ENCODE data around the gene KIAA1328.
"Not testable (repeated sequence)": the region's sequence is repeated elsewhere in the genome, so short reads cannot be mapped to it uniquely, and the experiment has no call there.

The KIAA1328 gene

DNA sequence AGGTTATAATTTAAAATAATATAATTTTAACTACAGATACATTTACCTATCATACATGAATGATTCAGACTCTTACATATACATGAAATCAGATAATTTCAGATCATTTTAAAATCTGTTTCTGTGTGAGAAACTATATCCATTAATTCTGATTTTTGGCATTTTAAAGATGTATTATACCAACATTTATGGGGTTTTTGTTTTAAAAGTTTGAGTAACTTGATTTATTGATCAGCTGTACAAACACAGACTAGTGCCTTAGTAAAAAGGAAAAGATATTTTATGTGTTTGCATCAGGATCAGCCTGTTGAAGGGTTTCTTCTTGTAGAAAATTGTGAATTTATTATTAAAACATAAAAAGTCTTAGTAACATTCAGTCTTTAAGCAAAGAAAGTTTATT lies 59.9 kb downstream of the KIAA1328 start:
- DNase-seq: no peak

GRCh38 chr18:36889321-36889720 lies 60.4 kb downstream of the KIAA1328 start:
- DNase-seq: no peak

DNA sequence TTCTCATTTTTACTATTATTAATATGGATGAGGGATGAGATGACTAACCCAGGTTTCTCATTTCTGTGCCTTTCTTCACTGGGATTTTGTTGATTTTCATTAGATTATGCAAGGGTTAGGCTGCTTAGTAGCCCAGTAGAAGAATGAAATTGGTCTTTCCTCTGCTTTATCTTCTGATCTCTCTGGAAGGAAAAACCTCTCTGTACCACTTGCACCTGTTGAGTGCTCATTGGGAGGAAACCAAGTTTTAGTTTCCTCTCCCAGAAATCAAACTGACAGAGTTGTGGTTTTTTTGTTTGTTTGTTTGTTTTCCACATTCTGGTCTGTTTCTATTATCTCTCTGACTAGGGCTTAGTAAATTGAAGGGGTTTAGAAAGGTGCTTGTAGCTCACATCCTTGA lies 60.8 kb downstream of the KIAA1328 start:
- DNase-seq: no peak

- DNase-seq: no peak
Observed at GRCh38 chr18:36890598-36890997, 61.7 kb downstream of the KIAA1328 start.

GRCh38 chr18:36893227-36893626 lies 64.3 kb downstream of the KIAA1328 start:
- DNase-seq: no peak

DNA sequence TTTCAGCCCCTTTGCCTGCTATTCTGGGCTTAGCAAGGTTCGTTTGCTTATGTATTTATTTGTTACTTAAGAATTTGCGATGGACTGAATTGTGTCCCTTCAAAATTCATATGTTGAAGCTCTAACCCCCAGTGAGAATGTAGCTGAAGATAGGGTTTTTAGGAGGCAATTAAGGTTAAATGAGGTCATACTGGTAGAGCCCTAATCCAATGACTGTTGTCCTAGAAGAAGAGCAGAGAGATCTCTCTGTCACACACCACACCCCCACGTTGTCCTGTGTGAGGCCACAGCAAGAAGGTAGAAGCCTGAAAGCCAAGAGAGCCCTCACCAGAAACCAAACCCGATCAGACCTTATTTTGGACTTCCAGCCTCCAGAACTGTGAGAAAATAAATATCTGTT lies 66.7 kb downstream of the KIAA1328 start:
- DNase-seq: no peak

- DNase-seq: no peak
Observed at GRCh38 chr18:36897253-36897652, 68.3 kb downstream of the KIAA1328 start.

DNA sequence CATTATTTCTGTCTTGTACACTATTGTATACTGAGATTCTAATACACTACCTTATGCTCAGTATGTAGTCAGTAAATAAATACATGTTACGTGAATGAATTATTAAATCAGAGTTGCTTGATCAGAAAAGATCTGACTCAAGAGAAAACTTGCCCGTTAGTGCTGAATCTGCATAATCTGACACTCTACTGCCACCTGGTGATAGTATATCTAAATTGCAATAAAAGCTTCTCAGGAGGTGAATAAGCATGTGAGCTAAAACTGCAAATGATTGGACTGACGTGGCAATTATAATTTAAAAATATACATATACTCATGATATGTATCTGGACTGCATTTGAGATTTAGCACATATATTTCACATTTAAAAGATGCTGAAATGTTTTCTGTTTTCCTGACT lies 70.4 kb downstream of the KIAA1328 start:
- DNase-seq: peak; percentile 14

DNA sequence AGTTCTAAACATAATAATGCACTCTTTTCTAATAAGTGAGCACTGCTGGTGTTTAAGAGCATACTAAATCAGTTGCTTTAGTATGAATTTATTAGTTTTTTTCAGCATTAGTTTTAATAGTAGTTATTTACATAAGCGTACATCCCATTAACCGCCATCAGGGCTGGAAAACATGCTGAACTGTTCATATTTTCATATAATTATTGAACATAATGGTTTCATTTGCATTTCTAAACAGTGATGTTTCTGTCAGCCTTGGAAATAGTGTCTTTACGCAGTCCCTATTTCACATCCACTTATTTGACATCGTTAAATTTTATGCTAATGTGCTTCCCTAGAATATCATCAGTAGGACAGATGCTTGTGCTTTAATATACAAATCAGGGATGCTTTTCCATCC lies 71.5 kb downstream of the KIAA1328 start:
- DNase-seq: peak; percentile 81

- DNase-seq: no peak
Observed at GRCh38 chr18:36901277-36901701, 72.4 kb downstream of the KIAA1328 start.

DNA sequence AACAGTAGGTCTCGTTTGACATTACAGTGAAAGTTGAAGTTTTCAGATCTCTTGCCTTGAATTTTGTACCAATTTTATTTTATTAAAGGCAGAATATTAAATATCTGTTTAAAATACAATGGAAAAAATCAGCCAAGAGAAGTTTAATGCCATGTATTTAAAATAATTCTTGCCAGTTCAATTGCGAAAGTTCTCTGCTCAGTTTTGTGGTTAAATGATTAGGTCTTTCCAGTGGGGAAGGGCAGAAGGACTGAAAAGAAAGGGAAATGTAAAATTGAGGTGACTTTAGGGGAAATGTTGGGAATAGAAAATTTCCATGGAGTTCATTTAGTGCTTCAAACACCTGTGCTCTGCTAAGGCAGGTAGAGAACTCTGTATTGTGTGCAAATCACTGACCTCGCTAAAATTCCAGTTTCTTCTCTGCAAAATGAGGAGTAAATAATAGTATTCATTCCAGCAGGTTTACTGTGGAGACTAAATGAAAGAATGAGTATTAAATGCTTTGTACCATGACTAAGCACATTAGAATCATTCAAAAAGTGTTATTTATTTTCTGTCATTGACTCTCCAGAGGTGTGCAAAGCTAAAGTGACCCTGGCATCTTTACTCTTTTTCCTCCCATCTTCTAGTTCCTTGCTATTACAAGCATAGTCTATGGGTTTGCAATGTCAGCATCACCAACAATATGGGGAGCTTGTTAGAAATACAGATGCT lies 74.4 kb downstream of the KIAA1328 start:
- no peak for DNase-seq

- no peak for DNase-seq
Observed at GRCh38 chr18:36905571-36905970, 76.6 kb downstream of the KIAA1328 start.

- not testable (repeated sequence) for DNase-seq
Observed at GRCh38 chr18:36909282-36909681, 80.4 kb downstream of the KIAA1328 start.

GRCh38 chr18:36912887-36913286 lies 84.0 kb downstream of the KIAA1328 start:
- no peak for DNase-seq

- DNase-seq: no peak
Observed at GRCh38 chr18:36917907-36918306, 89.0 kb downstream of the KIAA1328 start.

DNA sequence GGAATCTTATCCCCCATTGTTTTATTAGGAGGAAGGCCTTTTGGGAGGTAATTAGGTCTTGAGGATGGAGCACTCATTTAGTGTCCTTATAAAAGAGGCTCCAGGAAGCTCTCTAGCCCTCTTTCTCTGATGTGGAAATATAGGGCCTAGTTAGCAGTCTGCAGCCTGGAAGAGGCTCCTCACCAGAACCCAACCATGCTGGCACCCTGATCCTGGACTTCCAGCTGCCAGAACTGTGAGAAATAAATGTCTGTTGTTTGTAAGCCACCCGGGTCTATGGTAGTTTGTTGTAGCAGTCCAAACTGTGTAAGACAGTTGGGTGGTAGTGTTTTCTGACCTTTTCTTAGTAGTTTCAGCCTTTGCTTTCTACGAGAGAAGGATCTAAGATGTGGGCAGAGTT lies 100.7 kb downstream of the KIAA1328 start:
- no peak for DNase-seq

DNA sequence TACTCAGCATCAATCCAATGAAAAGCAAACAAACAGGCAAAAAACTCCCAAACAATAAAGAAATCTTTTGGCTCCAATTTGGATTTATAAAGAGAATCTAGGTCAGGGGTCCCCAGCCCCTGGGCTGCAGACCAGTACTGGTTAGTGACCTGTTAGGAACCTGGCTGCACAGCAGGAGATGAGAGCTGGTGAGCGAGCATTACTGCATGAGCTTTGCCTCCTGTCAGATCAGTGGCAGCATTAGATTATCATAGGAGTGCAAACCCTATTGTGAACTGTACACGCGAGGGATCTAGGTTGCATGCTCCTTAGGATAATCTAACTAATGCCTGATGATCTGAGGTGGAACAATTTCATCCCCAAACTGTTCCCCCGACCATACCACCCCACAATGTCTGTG lies 102.2 kb downstream of the KIAA1328 start:
- DNase-seq: no peak

DNA sequence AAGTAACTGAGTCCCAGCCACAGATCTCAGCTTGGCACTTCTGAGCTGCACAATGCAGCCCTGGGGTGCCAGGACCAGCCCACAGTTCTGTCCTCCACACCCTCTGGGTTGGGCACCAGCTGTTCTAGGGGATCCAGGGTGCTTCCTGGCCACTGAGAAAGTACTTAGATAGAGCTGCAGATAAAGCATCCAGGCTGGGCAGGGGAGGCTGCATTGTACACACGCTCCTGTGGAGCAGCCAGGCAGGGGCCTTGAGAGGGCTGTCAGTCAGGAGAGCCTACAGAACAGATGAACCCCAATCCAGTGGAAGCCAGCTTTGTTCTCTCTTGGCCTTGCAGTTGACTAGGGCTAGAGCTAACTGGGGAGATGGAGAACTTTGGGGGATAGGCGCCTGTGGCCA lies 104.6 kb downstream of the KIAA1328 start:
- no peak for DNase-seq

DNA sequence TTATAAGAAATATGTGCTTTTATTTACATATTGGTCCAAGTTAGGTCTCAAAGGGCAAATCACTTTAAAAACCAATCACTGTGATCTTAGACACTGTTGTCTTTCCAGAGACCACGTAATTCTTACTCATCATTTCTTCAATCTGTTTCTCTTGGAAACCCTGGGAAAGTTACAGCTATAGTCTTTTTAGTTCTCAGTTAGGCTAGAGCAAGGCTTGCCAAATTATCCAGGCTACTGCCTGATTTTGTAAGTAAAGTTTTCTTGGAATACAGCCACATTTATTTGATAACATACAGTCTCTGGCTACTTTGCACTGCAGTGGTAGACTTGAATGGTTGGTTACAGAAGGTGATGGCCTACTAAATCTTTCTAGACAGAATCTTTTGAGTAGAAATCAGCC lies 106.0 kb downstream of the KIAA1328 start:
- no peak for DNase-seq

DNA sequence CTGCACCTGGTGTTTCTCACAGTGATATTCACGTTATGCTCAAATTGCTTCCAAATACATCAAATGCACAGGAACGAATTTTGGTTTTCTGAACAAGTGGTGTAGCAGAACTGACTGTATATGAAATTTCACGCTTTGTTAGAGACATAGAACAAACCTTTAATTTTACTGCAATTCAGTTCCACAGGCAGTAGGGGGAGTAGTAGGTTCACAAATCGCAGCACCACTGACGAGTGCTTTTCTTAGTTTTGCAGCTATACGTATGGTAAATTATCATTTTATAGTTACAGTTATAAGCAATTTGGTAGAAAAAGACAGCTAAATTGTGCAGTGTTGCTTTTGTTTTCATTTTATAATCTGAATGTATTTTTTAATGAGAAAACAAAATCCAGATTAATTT lies 113.3 kb downstream of the KIAA1328 start:
- DNase-seq: peak; percentile 51

DNA sequence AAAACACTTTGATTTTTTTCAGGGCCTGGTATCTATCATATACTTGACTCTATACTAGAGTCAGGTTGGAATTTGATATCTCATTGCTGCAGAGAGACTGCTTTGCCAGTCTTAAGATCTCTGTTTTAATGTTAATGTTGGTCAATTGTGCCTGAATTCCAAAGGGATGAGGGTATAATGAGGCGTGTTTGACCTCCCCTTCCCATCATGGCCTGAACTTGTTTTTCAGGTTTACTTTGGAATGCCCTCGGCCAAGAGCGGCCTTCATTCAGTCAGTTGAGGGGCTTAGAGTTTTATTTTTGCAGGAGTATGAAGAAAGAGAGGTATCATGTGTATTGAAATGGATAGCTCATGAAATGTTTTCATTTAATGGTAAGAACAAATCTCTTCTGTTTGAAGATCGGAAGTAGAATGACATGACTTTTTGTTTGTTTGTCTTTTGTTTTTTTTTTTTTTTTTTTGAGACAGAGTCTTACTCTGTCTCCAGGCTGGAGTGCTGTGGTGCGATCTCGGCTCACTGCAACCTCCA lies 119.0 kb downstream of the KIAA1328 start:
- no peak for DNase-seq

DNA sequence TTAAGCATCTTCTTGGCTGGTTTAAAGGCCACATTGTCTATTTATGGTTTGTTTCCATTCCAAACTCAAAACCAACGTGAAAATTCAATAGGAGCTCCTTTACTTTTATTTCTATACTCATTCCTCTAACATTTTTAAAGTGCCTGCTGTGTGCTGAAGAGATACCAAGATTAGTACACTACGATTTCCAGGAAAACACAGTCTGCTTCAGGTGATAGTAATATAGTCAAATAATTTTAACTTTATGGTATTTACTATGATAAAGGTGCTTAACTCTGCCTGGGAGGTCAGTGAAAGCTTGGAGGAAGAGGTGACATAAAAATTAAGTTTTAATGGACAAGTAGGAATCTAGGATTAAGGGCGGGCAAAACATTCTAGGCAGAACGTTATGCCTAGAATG lies 121.4 kb downstream of the KIAA1328 start:
- DNase-seq: no peak

DNA sequence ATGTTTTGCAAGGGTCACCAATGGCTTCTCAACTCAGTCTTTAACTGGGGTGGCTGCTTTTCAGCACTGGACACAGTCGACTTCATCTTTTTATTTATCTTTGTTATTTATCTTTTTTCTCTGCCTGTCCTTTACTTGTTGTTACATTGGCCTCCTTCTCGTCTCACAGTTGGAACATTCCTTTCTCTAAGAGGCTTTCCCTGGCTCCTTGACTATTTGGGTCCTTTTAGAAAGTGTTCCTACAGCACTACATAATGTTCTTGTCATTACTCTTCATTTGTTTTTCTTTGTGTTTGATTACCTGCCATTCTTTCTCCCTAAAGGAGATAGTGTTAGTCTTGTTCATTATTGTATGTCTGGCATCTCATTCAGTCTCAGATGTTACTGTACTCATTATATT lies 122.0 kb downstream of the KIAA1328 start:
- no peak for DNase-seq

DNA sequence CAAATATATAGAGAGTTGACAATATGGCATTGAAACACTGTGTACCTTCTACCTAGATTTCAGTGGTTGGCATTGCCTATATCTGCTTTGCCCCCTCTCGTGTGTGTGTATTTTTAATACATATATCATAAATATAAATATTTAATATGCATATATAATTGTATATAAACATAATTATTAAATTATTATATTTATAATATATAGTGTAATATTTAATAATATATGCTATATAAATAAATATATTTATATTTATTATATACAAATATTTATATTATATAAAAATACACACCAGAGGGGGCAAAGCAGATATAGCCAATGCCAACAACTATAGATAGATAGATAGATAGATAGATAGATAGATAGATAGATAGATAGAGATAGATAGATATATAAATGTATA lies 124.1 kb downstream of the KIAA1328 start:
- no peak for DNase-seq

DNA sequence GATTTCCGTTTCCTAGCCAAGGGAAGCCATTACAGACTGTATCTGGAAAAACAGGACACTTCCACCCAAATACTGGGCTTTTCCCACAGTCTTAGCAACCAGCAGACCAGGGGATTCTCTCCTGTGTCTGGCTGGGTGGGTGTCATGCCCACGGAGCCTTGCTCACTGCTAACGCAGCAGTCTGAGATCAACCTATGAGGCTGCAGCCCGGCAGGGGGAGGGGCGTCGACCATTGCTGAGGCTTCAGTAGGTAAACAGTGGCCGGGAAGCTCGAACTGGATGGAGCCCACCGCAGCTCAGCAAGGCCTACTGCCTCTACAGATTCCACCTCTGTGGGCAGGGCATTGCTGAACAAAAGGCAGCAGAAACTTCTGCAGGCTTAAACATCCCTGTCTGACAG lies 131.1 kb downstream of the KIAA1328 start:
- DNase-seq: no peak
